T-helper 2 cell treated with Interferon-gamma antibody and Interleukin-4, amounts not matched to agents 5 μg/mL and 100 μg/mL, for 36 hours (primary cell): ENCODE results near the gene ZNF444.
A peak's percentile ranks its signal among the peaks of the same experiment; 100 is the strongest.

Source experiments
- DNase-seq: peaks from one replicate; pipeline ENCODE4 v3.0.0; 2021; ENCODE audit warnings: low spot score
- H3K27ac Mint-ChIP-seq: one replicate; pipeline ENCODE4 v1.8.0; 2021; ENCODE audit warnings: mild to moderate bottlenecking, mixed read lengths
- H3K27me3 Mint-ChIP-seq: one replicate; pipeline ENCODE4 v1.8.0; 2021; ENCODE audit warnings: low read depth, mixed read lengths
- H3K36me3 Mint-ChIP-seq: one replicate; pipeline ENCODE4 v1.8.0; 2021; ENCODE audit warnings: low read depth, mixed read lengths
- H3K4me1 Mint-ChIP-seq: one replicate; pipeline ENCODE4 v1.8.0; 2021; ENCODE audit warnings: low read depth, mixed read lengths
- H3K4me3 Mint-ChIP-seq: one replicate; pipeline ENCODE4 v1.8.0; 2022; ENCODE audit warnings: mild to moderate bottlenecking, moderate library complexity, mixed read lengths
- H3K9me3 Mint-ChIP-seq: one replicate; pipeline ENCODE4 v1.8.0; 2021; ENCODE audit warnings: mixed read lengths

Gene ZNF444

GRCh38 chr19:56112313-56112709 is 28.8 kb upstream of the ZNF444 start:
- Mint-ChIP-seq H3K9me3 (no peaks in the 10 kb centered on the region), H3K4me1 (peaks cover 24% of the 10 kb centered on the region)

GRCh38 chr19:56113074-56113632 is 27.9 kb upstream of the ZNF444 start:
- H3K9me3 Mint-ChIP-seq = no peaks in the 10 kb centered on the region
- peaks cover 24% of the 10 kb centered on the region for H3K4me1 Mint-ChIP-seq
- peaks cover 10% of the 10 kb centered on the region for H3K36me3 Mint-ChIP-seq
- H3K27ac Mint-ChIP-seq = peak overlapping the region; percentile 50
- no peak for DNase-seq
- no peaks in the 10 kb centered on the region for H3K27me3 Mint-ChIP-seq
- no peak overlapping the region for H3K4me3 Mint-ChIP-seq

More at GRCh38 chr19:56112313-56112709, 28.8 kb upstream of the ZNF444 start:
- Mint-ChIP-seq H3K36me3 (peaks cover 10% of the 10 kb centered on the region), H3K4me3 (no peak overlapping the region), H3K27me3 (no peaks in the 10 kb centered on the region), H3K27ac (peak overlapping the region; percentile 74)
- no peak for DNase-seq

DNA sequence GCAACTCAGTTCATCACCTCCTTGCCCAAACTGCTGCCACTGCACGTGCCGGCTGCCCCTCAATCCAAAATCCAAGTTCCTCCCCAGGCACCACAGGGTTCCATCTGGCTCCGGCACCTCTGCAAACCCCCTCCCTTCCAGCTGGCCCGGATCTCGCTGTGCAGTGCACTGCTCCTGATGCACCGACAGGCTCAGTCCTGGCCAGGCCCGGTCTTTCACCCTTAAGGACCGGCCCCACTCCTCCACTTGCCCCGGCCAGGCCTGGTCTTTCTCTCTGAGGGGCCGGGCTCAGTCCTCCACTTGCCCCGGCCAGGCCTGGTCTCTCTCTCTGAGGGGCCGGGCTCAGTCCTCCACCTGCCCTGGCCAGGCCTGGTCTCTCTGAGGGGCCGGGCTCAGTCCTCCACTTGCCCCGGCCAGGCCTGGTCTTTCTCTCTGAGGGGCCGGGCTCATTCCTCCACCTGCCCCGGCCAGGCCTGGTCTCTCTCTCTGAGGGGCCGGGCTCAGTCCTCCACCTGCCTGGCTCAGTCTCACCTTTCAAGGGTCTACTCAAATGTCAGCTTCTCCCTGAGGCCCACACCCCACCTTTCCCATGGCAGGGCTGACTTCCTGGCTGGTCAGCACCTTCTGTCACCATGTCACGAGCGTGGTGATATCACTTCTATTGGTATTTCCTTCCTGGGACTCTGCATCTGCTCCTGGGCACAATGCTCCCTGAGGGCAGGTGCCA is 26.9 kb upstream of the ZNF444 start:
- no peaks in the 10 kb centered on the region for H3K27me3 Mint-ChIP-seq
- DNase-seq = no peak
- H3K4me1 Mint-ChIP-seq = peaks cover 29% of the 10 kb centered on the region
- peaks cover 10% of the 10 kb centered on the region for H3K36me3 Mint-ChIP-seq
- no peaks in the 10 kb centered on the region for H3K9me3 Mint-ChIP-seq
- H3K4me3 Mint-ChIP-seq = no peak overlapping the region
- no peak overlapping the region for H3K27ac Mint-ChIP-seq

GRCh38 chr19:56114778-56115110 is 26.3 kb upstream of the ZNF444 start:
- DNase-seq = no peak
- H3K27ac Mint-ChIP-seq = peak overlapping the region; percentile 6
- H3K4me3 Mint-ChIP-seq = peak overlapping the region; percentile 34
- H3K9me3 Mint-ChIP-seq = no peaks in the 10 kb centered on the region
- H3K4me1 Mint-ChIP-seq = peaks cover 34% of the 10 kb centered on the region
- H3K36me3 Mint-ChIP-seq = peaks cover 10% of the 10 kb centered on the region
- H3K27me3 Mint-ChIP-seq = no peaks in the 10 kb centered on the region

- Mint-ChIP-seq H3K36me3 (peaks cover 10% of the 10 kb centered on the region), H3K27ac (no peak overlapping the region), H3K27me3 (no peaks in the 10 kb centered on the region), H3K9me3 (no peaks in the 10 kb centered on the region), H3K4me1 (peaks cover 34% of the 10 kb centered on the region), H3K4me3 (no peak overlapping the region)
- DNase-seq = no peak
Observed at GRCh38 chr19:56115490-56115889, 25.6 kb upstream of the ZNF444 start.

DNA sequence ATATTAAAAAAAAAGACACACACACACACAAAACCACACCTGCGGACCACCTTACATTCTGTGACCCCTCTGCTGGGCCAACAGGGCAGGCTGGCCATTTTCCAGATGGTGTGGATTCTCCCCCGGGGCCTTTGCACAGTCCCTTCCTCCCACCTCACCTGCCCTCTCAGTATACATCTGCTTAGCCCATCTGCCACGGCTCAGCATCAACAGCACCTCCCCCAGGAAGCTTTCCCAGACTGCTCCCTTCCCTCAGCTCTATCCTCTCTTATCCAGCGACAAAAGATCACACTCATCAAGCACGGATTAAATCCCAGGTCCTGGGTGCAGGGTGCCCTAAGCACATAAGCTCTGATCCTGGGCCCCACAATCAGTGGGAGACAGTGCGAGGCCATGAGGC is 24.5 kb upstream of the ZNF444 start:
- no peaks in the 10 kb centered on the region for H3K27me3 Mint-ChIP-seq
- peak overlapping the region; percentile 11 for H3K27ac Mint-ChIP-seq
- no peak for DNase-seq
- H3K9me3 Mint-ChIP-seq = no peaks in the 10 kb centered on the region
- H3K4me1 Mint-ChIP-seq = peaks cover 35% of the 10 kb centered on the region
- no peak overlapping the region for H3K4me3 Mint-ChIP-seq
- H3K36me3 Mint-ChIP-seq = peaks cover 10% of the 10 kb centered on the region

DNA sequence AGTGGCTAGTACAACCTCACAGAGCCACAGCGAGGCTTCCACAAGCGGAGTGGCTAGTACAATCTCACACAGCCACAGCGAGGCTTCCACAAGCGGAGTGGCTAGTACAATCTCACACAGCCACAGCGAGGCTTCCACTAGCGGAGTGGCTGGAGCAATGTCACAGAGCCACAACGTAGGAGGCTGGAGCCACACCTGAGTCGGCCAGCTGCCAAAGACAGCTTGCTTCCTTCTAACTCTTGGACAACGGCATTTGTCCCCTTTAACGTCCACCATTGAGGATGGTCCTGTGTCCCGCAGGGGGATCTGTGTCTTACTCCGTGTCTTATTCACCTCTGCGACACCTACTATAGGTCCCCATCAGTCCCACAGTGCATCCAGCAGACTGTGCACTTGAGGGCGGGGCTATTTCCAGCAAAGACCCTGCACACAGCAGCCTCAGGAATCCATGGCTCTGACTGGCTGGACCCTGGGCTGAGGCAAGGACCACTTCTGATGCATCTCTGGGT is 23.7 kb upstream of the ZNF444 start:
- H3K36me3 Mint-ChIP-seq = peaks cover 10% of the 10 kb centered on the region
- H3K27ac Mint-ChIP-seq = no peak overlapping the region
- no peaks in the 10 kb centered on the region for H3K27me3 Mint-ChIP-seq
- H3K4me3 Mint-ChIP-seq = no peak overlapping the region
- no peaks in the 10 kb centered on the region for H3K9me3 Mint-ChIP-seq
- no peak for DNase-seq
- H3K4me1 Mint-ChIP-seq = peaks cover 31% of the 10 kb centered on the region

DNA sequence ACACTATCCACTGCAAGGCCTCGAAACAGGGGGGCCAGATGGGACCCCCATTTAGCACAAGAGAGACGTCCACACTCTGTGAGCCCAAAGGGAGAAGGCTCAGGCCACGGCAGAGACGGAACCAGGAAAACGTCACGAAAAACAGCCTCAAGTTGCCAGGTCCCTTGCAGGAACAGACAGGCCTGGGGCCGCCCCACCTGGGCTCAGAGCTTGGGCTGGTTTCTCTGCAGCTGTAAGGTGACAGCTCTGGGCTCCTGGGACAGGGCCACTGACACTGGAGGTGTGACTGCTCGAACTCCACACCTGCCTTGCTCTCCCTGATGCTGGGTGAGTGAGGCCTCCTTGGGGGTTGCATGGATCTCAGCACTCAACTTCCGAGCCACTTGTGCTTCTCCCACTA is 23.2 kb upstream of the ZNF444 start:
- no peaks in the 10 kb centered on the region for H3K9me3 Mint-ChIP-seq
- no peak overlapping the region for H3K4me3 Mint-ChIP-seq
- peaks cover 28% of the 10 kb centered on the region for H3K4me1 Mint-ChIP-seq
- peaks cover 10% of the 10 kb centered on the region for H3K36me3 Mint-ChIP-seq
- DNase-seq = no peak
- no peak overlapping the region for H3K27ac Mint-ChIP-seq
- no peaks in the 10 kb centered on the region for H3K27me3 Mint-ChIP-seq

GRCh38 chr19:56118666-56119581 is 22.2 kb upstream of the ZNF444 start:
- H3K27ac Mint-ChIP-seq = peak overlapping the region; percentile 91
- H3K4me1 Mint-ChIP-seq = peaks cover 24% of the 10 kb centered on the region
- no peaks in the 10 kb centered on the region for H3K9me3 Mint-ChIP-seq
- H3K4me3 Mint-ChIP-seq = peak overlapping the region; percentile 89
- no peaks in the 10 kb centered on the region for H3K27me3 Mint-ChIP-seq
- DNase-seq = no peak
- H3K36me3 Mint-ChIP-seq = peaks cover 7% of the 10 kb centered on the region

GRCh38 chr19:56119582-56119978 is 21.5 kb upstream of the ZNF444 start:
- Mint-ChIP-seq H3K27ac (peak overlapping the region; percentile 91), H3K36me3 (peaks cover 6% of the 10 kb centered on the region), H3K27me3 (no peaks in the 10 kb centered on the region), H3K9me3 (no peaks in the 10 kb centered on the region), H3K4me3 (peak overlapping the region; percentile 89), H3K4me1 (peaks cover 26% of the 10 kb centered on the region)
- DNase-seq = no peak

- Mint-ChIP-seq H3K27ac (peak overlapping the region; percentile 91), H3K4me1 (peaks cover 26% of the 10 kb centered on the region), H3K36me3 (peaks cover 2% of the 10 kb centered on the region), H3K9me3 (no peaks in the 10 kb centered on the region), H3K27me3 (no peaks in the 10 kb centered on the region), H3K4me3 (peak overlapping the region; percentile 89)
- no peak for DNase-seq
Observed at GRCh38 chr19:56120002-56120370, 21.1 kb upstream of the ZNF444 start.

GRCh38 chr19:56120371-56121179 is 20.5 kb upstream of the ZNF444 start:
- Mint-ChIP-seq H3K27ac (peak overlapping the region; percentile 94), H3K36me3 (peaks cover 2% of the 10 kb centered on the region), H3K27me3 (no peaks in the 10 kb centered on the region), H3K9me3 (no peaks in the 10 kb centered on the region), H3K4me3 (peak overlapping the region; percentile 89), H3K4me1 (peaks cover 25% of the 10 kb centered on the region)
- DNase-seq = peak; percentile 82
